GM19099 (cell line): ENCODE results near the gene RNF208.

Experiments used
- POLR2A ChIP-seq: IDR thresholded peaks from 3 replicates; pipeline ENCODE4 v1.6.1; 2011; ENCODE audit warnings: low read depth; ENCODE audit not compliant: insufficient read length; ENCODE audit errors: extremely low read depth

Gene RNF208

DNA sequence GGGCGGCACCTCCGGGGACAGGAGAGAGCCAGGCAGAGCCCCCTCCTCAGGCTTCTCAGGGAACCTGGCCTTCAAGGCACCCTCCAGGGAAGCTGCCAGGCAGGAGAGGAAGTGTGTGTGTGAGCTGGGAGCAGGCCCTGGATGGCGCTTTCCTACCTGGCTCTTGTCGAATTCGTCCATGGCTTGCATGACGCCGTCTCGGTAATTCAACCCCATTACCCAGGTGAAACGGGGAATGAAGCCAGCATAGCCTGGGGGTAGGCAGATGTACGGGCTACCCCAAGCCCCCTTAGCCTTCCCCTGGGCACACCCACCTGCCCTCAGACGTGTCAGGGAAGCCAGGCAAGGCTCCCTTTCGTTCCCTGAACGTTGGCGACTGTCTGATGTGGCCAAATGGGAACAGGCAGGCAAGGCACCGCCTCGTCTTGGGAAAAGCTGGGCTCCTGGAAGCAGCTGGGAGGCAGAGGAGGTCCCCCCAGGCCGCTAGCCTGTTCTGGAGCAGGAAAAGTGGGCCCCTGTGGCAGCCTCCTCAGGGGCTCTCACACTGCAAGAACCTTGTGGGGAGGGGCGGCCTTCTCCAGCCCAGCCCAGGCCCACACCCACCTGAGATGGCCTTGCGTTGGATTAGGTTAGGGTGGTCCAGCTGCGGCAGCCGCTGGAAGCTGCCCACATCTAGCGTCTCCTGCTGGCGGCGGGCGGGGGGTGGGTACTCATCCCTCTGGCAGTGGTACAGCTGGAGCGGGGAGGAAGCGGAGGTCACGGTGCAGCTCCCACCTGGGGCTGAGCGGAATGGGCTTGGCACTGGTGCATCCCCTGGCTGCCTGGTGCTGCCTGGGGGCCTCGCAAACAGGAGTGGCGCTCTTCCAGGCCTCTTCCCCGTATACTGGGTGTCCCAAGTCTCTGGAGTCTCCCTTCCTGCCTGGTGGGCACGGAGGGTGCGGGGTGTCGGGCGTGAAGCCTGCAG, 22.7 kb upstream of the RNF208 start:
- TF ChIP-seq POLR2A = no peak

DNA sequence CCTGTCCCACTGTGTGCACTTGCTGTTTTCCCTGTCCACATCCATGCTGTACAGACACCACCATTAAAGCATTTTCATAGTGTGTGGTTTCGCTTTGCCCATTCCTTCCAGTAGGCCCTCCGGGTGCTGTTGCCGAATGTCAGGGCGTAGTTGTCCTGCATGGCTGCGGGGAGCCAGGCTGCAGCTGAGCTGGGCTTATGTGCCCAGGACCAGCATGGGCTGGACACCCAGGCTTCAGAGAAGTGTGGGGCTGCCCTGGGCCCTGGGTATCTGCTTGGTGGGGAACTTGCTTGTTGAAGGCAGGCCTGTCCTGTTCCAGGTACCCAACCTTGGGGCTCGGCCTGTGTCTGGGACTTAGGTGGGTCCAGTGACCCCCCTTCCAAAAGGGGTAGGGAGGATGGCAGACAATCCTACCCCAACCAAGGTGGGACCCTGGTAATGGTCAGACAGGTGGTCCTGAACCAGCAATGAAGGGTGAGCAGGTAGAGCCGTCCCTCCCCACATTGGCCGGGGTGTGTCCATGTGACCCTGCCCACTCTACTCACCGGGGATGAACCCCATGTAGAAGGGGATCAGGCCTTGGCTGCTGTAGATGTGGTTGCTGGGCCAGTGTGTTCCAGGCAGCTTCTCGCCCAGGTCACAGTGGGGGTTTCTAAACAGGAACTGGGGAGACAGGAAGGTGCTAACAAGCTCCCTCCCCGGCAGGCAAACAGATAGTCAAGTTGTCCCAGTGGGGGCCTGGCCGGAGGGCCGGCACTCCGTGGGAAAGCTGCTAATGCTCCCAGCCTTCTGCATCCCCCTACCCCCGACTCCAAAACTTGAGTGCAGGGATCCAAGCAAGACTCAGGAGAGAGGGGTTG, 21.8 kb upstream of the RNF208 start:
- peak; percentile 52 for TF ChIP-seq POLR2A

DNA sequence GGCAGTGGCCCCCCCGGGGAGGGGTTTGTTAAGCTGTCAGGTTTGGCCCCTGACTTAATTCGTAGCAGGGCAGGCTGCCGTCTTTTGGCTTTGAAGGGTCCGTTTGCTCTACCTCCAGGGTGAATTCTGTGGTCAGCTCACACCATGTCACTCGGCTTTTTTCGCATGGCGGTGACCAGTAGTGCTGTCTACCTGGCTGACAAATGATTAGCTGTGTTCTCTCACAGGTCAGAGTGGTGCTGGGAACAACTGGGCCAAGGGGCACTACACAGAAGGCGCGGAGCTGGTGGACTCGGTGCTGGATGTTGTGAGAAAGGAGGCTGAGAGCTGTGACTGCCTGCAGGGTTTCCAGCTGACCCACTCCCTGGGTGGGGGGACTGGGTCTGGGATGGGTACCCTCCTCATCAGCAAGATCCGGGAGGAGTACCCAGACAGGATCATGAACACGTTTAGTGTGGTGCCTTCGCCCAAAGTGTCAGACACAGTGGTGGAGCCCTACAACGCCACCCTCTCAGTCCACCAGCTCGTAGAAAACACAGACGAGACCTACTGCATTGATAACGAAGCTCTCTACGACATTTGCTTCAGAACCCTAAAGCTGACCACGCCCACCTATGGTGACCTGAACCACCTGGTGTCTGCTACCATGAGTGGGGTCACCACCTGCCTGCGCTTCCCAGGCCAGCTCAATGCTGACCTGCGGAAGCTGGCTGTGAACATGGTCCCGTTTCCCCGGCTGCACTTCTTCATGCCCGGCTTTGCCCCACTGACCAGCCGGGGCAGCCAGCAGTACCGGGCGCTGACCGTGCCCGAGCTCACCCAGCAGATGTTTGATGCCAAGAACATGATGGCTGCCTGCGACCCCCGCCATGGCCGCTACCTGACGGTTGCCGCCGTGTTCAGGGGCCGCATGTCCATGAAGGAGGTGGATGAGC, 20.5 kb upstream of the RNF208 start:
- no peak for TF ChIP-seq POLR2A

DNA sequence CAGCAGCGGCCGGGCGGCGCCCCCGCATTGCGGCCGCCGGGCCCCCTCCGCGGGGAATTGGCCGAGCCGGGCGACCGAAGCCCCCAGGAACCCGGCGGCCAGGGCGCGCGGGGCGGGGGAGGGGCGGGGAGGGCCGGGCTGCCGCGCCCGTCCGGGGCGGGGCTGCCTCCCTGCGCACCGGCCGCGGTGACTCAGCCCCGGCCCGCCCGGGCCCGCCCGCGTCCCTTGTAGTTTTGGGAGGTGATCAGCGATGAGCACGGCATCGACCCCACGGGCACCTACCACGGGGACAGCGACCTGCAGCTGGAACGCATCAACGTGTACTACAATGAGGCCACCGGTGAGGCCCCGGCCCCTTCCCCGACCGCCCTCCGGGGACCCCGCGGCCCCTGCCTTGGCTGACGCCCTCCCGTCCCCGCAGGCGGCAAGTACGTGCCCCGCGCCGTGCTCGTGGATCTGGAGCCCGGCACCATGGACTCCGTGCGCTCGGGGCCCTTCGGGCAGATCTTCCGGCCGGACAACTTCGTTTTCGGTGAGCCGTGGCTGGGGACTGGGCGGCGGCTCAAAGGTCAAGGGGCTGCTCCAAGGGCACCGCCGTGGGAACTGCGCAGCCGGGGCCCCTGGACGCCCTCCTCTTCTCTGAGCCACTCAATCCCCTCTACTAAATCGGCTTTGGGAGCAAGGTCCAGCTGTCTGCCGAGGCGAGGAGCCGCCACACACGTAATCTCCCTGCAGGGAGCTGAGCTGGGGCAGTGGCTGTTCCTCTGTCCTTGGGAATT, 19.6 kb upstream of the RNF208 start:
- TF ChIP-seq POLR2A = no peak

- TF ChIP-seq POLR2A = peak; percentile 100
Observed at GRCh38 chr9:137240841-137241489, 18.9 kb upstream of the RNF208 start, which contains the start of gene TUBB4B. TUBB4B (plus strand) TSS chr9:137241287; CDS start chr9:137241361, 74 bp downstream.

DNA sequence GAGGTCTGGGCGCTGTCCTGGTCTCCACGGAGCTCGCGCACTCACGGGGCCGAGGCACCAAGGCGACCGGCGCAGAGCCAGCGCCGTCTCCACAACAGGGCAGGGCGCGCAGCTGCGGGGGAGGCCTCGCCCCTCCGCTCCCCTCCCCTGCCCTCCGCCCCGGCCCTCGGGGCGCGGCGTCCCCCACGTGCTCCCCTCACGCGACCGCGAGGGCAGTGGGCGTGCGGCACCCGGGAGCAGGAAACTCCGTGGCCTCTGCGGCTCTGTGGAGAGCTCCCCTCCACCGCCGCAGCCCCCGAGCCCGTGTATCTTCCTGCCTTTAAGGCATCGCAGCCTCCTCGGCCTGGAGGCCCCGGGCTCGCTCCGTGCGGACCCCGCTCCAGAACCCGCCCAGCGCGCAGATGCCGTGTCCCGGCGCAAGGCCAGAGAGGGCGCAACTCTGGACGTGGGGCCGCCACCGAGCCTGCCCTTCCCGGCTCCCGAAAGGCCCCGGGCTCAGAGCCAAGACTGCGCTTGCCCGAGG, 18.3 kb upstream of the RNF208 start:
- peak; percentile 59 for TF ChIP-seq POLR2A

- TF ChIP-seq POLR2A = no peak
Observed at GRCh38 chr9:137237759-137238726, 16.0 kb upstream of the RNF208 start.

- no peak for TF ChIP-seq POLR2A
Observed at GRCh38 chr9:137236936-137237421, 14.9 kb upstream of the RNF208 start.

DNA sequence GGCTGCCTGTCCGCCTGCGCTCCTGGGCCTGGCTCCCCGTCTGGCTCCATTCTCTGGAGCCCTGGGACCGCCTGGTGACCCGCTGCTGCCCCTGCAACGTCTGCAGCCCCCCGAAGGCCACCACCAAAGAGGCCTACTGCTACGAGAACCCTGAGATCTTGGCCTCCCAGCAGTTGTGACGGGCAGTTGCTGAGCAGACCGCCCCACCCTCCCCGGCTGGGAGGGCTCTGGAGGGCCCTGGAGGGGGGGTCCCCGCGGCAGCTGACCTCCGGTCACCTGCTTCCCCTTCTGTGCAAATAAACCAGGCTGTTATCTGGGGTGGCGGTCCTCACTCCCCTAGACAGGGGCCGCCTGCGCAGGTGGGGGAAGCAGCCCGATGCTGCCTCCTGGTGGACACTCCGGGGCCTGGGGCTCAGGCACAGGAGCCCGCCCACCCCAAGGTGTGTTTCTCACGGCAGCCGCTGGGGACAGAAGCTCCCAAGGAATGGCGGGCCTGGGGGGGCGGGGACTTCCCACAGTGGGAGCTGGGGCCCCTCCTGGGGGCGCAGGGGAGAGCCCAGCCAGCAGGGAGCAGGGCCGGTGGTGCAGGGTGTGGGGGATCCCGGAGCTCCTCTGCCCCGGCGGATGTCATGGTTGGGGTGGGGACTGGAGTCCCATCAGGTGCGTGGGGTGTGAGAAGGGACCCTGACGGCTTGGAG, 14.3 kb upstream of the RNF208 start:
- no peak for TF ChIP-seq POLR2A

- no peak for TF ChIP-seq POLR2A
Observed at GRCh38 chr9:137235424-137236237, 13.6 kb upstream of the RNF208 start.
